ENCODE results near the gene TBC1D5.
"Not testable (repeated sequence)": the region's sequence is repeated elsewhere in the genome, so short reads cannot be mapped to it uniquely, and the experiment has no call there.

The TBC1D5 gene

DNA sequence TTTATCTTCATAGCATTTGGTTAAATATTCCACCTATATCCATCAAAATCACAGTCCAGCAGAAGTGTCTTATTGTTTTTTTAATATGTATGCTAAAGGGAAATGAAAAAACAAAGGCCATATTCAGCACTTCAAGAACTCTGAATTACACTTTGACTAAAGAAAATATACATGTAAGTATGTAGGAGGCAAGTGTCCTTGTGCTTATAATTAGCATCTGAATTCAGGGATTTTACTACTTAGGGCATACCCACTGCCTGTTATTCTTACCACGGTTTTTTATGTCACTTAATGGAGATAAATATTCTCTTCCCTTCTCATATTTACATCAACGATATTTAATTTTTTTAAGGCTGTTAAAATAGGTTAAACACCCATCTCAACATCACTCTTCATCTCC lies 117.3 kb downstream of the TBC1D5 start:
- DNase-seq (ENCODE audit: low read depth), result no peak

DNA sequence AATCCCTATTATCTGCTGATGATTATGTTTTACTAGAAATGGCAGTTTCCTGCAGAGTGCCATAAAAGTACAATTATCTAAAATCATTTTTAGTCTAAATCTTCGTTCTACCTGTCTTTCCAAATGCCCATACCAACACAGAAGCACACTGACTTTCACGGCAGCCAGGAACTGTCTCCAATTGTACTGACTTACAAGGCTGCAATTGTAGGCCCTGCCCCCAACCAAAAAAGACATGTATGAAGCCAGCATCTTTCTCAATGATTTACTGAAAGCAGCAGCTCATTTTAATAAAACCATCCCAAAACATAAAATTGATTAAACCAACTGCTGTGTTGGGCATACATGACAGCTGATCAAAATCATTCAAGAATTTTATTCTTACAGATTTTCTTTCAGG lies 119.0 kb downstream of the TBC1D5 start:
- H3K4me3 ChIP-seq (ENCODE audit: low read depth, low read length), result no peak overlapping the region
- no peak for DNase-seq (ENCODE audit: low read depth)

More for the DNA sequence above, 117.3 kb downstream of the TBC1D5 start:
- no peak overlapping the region for H3K4me3 ChIP-seq (ENCODE audit: low read depth, low read length)

GRCh38 chr3:17619968-17620367 lies 122.5 kb downstream of the TBC1D5 start:
- no peak for DNase-seq (ENCODE audit: low read depth)
- H3K4me3 ChIP-seq (ENCODE audit: low read depth, low read length), result no peak overlapping the region

GRCh38 chr3:17613017-17613416 lies 129.4 kb downstream of the TBC1D5 start:
- not testable (repeated sequence) for H3K4me3 ChIP-seq (ENCODE audit: low read depth, low read length); DNase-seq (ENCODE audit: low read depth)

- DNase-seq (ENCODE audit: low read depth), result no peak
- H3K4me3 ChIP-seq (ENCODE audit: low read depth, low read length), result no peak overlapping the region
These were observed 134.5 kb downstream of the TBC1D5 start for GRCh38 chr3:17607905-17608304.

DNA sequence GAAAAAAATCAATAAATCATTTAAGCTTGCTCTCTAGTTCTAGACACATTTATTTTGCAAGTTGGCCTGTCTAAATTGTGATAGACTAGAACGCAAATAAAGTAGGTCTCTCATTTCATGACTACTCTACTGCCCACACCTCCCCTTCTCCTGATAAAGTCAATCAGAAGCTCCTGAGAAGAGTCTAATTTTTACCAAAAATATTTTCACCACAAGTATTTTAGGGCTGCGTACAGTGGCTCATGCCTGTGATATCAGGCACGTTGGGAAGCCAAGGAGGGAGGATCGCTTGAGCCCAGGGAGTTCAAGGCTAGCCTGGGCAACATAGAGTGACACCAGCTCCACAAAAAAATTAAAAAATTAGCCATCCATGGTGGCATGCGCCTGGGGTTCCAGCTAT lies 136.5 kb downstream of the TBC1D5 start:
- no peak for DNase-seq (ENCODE audit: low read depth)
- H3K4me3 ChIP-seq (ENCODE audit: low read depth, low read length), result no peak overlapping the region

- no peak overlapping the region for H3K4me3 ChIP-seq (ENCODE audit: low read depth, low read length)
- DNase-seq (ENCODE audit: low read depth), result peak; percentile 86
These were observed 137.4 kb downstream of the TBC1D5 start for GRCh38 chr3:17605032-17605431.

GRCh38 chr3:17602126-17602525 lies 140.3 kb downstream of the TBC1D5 start:
- DNase-seq (ENCODE audit: low read depth), result no peak
- no peak overlapping the region for H3K4me3 ChIP-seq (ENCODE audit: low read depth, low read length)

DNA sequence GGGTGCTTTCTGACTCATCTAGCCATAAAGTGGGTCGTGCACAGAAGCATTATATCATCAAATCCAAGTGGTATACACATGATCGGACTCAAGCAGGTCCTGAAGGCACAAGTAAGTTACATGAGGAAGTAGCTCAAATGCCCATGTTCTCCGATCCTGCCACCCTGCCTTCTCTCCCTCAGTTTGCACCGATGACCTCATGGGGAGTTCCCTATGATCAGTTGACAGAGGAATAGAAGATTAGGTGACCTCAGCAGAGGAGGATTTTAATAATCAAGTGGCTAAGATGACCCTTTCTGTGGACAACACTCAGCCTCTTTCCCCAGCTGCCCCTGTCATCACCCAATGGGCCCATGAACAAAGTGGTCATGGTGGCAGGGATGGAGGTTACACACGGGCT lies 149.5 kb downstream of the TBC1D5 start:
- DNase-seq (ENCODE audit: low read depth), result no peak
- H3K4me3 ChIP-seq (ENCODE audit: low read depth, low read length), result no peak overlapping the region

- no peak for DNase-seq (ENCODE audit: low read depth)
- H3K4me3 ChIP-seq (ENCODE audit: low read depth, low read length), result no peak overlapping the region
These were observed 152.0 kb downstream of the TBC1D5 start for GRCh38 chr3:17590465-17590864.

DNA sequence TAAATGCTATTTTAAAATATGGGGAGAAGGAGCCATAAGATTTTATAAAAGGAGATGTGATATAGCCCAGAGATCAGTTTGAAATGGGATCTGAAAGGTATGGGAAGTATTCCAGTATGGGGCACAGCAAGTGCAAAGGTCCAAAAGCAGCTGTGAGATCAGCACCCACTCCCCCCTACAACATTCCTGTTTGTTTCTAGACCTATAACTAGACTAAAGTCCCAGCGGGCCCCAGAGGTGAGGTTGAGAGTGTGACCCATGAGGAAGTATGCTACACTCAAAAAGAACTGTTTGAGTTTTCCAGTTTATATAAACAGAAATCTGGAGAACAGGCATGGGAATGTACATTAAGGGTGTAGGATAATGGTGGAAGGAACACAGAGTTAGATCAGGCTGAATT lies 152.5 kb downstream of the TBC1D5 start:
- DNase-seq (ENCODE audit: low read depth), result no peak

DNA sequence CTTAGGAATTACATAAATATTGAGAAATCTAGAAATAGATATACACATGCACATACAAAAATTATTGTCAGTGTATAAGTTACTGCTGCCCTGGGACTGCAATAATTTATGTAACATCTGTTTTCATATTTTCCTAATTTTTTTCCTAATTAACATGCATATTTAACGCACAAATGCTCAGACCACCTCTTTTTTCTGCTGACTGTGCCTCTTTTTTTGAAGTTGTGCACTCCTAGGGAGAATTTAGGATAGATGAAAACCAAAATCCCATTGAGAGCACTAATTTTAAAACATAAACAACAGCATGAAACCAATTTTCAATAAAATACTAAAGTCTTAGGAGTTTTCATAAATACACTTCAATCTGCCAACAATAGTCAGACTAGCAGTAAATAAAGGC lies 154.0 kb downstream of the TBC1D5 start:
- no peak overlapping the region for H3K4me3 ChIP-seq (ENCODE audit: low read depth, low read length)
- DNase-seq (ENCODE audit: low read depth), result no peak

More for the DNA sequence above, 152.5 kb downstream of the TBC1D5 start:
- H3K4me3 ChIP-seq (ENCODE audit: low read depth, low read length), result no peak overlapping the region

- DNase-seq (ENCODE audit: low read depth), result peak; percentile 10
- no peak overlapping the region for H3K4me3 ChIP-seq (ENCODE audit: low read depth, low read length)
These were observed 156.8 kb downstream of the TBC1D5 start for GRCh38 chr3:17585394-17586325.

DNA sequence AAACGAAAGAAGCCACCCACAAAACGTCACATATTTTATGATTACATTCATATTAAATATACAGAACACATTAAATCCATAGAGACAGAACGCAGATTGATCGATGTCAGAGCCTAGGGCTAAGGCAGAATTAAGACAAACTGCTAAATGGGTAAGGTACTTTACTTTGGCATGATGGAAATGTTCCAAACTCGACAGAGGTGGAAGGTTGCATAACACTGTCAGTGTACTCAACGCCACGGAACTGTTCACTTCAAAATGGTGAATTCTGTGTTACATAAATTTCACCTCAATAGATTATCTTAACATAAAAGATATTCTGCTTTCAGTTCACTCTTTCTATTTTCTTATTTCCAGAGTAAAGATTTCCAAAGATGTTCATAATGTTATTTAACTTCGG lies 158.4 kb downstream of the TBC1D5 start:
- DNase-seq (ENCODE audit: low read depth), result no peak
- H3K4me3 ChIP-seq (ENCODE audit: low read depth, low read length), result no peak overlapping the region

- DNase-seq (ENCODE audit: low read depth), result peak; percentile 5
- H3K4me3 ChIP-seq (ENCODE audit: low read depth, low read length), result no peak overlapping the region
These were observed 158.9 kb downstream of the TBC1D5 start for GRCh38 chr3:17583530-17583929.

- DNase-seq (ENCODE audit: low read depth), result peak; percentile 12
- H3K4me3 ChIP-seq (ENCODE audit: low read depth, low read length), result no peak overlapping the region
These were observed 160.9 kb downstream of the TBC1D5 start for GRCh38 chr3:17581421-17582080.

DNA sequence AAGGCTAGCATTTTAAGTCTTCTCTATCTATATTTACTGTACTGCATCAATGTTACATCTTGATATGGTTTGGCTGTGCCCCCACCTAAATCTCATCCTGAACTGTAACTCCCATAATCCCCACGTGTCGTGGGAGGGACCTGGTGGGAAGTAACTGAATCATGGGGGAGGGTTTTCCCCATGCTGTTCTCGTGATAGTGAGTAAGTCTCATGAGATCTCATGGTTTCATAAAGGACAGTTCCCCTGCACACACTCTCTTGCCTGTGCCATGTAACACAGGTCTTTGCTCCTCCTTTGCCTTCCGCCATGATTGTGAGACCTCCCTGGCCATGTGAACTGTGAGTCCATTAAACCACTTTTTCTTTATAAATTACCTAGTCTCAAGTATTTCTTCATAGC lies 161.5 kb downstream of the TBC1D5 start:
- no peak for DNase-seq (ENCODE audit: low read depth)
- no peak overlapping the region for H3K4me3 ChIP-seq (ENCODE audit: low read depth, low read length)

DNA sequence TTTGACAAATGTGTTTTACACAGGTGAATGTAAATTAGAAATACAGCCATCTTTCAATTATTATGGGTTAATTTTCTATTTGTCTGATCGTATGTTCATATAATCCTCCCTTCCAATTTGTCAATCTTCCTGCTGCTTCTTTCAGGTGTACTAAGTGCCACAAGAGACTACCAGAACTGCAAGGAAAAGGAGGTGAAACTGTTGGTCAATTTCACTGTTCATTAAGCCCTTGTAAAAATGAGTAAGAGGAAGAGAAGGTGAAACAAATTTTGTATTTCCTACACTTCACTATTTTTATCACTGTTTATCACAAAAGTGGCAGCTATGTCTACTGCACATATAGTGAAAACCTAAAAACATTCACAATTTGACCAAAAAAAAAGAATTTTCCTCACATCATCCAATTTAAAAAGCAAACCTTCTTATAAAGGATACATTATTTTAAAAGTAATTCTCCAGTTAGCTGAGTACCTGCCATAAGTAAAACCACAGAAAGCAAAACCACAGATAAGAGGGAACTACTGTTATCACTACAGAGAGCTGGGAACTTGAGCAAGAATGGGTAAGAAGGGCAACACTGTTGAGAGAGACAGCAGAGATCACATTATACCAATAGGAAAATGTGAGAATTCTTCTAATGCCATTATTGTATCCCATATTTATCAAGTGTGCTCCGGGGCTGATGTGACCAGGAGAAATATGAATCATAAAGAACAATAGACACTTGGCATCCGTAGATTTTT lies 163.0 kb downstream of the TBC1D5 start:
- H3K4me3 ChIP-seq (ENCODE audit: low read depth, low read length), result no peak overlapping the region
- no peak for DNase-seq (ENCODE audit: low read depth)

- no peak overlapping the region for H3K4me3 ChIP-seq (ENCODE audit: low read depth, low read length)
- DNase-seq (ENCODE audit: low read depth), result peak; percentile 27
These were observed 164.5 kb downstream of the TBC1D5 start for GRCh38 chr3:17577796-17578520.
